Measurements from ENCODE around the gene SCAF1.

Gene SCAF1

DNA sequence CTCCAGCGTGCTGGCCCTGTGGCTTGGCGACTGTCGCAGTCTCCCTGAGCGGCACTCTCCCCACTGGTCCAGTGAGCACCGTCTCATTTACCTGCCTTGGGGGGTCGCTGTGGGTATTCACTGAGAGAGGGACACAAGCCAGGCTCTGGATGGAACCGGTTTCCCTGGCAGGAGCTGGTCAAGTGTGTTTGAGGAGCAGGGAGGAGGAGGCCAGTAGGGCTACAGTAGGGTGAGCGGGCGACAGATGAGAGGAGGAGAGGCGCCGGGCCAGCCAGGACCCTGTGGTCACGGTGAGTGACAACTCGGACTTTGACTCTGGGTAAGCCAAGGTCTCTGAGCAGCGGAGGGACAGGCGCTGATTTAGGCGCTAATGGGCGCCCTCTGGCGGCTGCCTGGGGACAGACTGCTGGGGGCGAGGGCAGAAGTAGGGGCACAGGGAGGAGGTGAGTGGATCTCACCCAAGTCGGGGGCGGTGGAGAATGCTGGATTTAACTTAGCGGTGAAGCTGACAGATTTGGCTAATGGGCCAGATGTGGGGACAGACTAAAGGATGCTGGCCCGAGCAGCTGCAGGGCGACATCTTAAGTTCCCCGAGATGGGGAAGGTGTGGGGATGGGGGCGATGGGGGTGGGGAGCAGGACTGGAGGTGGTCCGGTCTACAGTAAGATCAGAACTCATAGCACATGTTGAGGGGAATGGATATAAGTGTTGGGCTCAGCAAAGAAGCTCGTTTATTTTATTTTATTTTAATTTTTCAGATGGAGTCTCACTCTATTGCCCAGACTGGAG is 30.3 kb downstream of the SCAF1 start:
- no peak overlapping the region; the same call in 1 of the 2 replicates for H3K9ac ChIP-seq (ENCODE audit: low read depth, low read length)
- no peaks in the 10 kb centered on the region for H3K27me3 ChIP-seq (ENCODE audit: insufficient read depth, low read length)
- H3K36me3 ChIP-seq (ENCODE audit: insufficient read depth, low read length) = peaks cover 33% of the 10 kb centered on the region
- peak overlapping the region; percentile 41 for H3K4me3 ChIP-seq (ENCODE audit: low read length)
- peak overlapping the region; percentile 22; the same call in 1 of the 2 replicates for H3K27ac ChIP-seq (ENCODE audit: low read depth, low read length)
- no peaks in the 10 kb centered on the region for H3K9me3 ChIP-seq (ENCODE audit: insufficient read depth, low read depth, low read length)
- 30% methylated on average over 28 of the region's 28 CpGs for WGBS
- H3K4me1 ChIP-seq (ENCODE audit: insufficient read depth, low read length) = no peaks in the 10 kb centered on the region; the same call in 1 of the 2 replicates

DNA sequence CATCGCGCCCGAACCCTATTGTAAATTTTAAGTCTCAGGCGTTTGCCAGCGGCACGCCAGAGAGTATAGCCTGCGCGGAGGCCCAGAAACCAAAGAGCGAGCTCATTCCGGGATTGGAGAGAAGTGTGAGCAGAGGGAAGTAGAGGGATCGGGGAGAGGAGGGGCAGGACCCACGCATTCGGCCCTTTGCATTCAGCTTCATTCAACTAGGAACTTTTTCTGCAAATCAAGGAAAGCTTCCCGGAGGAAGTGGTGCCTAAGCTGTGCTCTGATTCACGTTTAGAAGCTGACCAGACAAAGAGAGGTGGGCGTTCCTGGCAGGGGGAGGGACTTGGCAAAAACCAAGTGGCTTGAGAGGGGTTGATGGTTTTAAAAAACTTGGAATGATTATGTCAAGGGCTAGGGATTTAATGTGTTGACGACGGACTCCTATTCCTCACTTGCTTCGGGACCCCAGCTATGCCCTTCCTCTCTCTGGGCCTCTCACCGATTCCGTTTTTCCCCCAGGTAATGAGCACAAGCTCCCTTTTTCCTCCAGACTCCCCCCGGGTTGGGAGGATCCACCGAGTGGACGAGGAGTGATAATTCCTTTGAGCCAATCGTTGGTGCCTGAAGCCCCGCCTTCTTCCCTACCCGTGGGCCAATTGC is 34.3 kb downstream of the SCAF1 start:
- peaks cover 10% of the 10 kb centered on the region for H3K4me1 ChIP-seq (ENCODE audit: insufficient read depth, low read length)
- H3K9ac ChIP-seq (ENCODE audit: low read depth, low read length) = peak overlapping the region; percentile 100
- no peaks in the 10 kb centered on the region for H3K9me3 ChIP-seq (ENCODE audit: insufficient read depth, low read depth, low read length)
- H3K4me3 ChIP-seq (ENCODE audit: low read length) = peak overlapping the region; percentile 99
- peaks cover 16% of the 10 kb centered on the region for H3K36me3 ChIP-seq (ENCODE audit: insufficient read depth, low read length)
- H3K27ac ChIP-seq (ENCODE audit: low read depth, low read length) = peak overlapping the region; percentile 100
- WGBS = under 1% methylated on average over 27 of the region's 27 CpGs
- H3K27me3 ChIP-seq (ENCODE audit: insufficient read depth, low read length) = no peaks in the 10 kb centered on the region

DNA sequence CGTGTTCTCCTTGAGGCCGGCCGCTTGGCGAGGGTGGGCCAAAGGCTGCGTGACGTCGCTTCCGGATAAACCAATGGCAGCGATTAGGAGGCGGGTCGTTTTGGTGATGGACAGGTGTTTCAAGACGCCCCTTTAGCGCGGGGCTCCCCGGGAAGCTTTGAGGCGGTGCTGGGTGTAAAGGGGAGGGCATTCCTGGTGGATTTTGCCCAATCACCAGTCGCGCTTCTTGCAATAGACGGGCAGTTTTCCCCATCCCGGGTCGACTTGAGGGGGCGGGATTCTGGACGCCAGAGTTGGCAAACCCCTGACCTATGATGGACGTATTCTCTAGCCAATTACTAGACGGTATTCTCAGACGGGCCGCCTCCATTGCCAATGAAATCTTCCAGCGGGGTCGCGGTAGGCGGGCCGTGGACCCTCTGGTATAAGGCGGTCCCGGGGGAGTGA is 34.8 kb downstream of the SCAF1 start:
- H3K4me1 ChIP-seq (ENCODE audit: insufficient read depth, low read length) = peaks cover 10% of the 10 kb centered on the region
- peak overlapping the region; percentile 100 for H3K9ac ChIP-seq (ENCODE audit: low read depth, low read length)
- under 1% methylated on average over 34 of the region's 34 CpGs for WGBS
- H3K36me3 ChIP-seq (ENCODE audit: insufficient read depth, low read length) = peaks cover 20% of the 10 kb centered on the region
- no peaks in the 10 kb centered on the region for H3K27me3 ChIP-seq (ENCODE audit: insufficient read depth, low read length)
- H3K9me3 ChIP-seq (ENCODE audit: insufficient read depth, low read depth, low read length) = no peaks in the 10 kb centered on the region
- peak overlapping the region; percentile 100 for H3K27ac ChIP-seq (ENCODE audit: low read depth, low read length)
- peak overlapping the region; percentile 99 for H3K4me3 ChIP-seq (ENCODE audit: low read length)

DNA sequence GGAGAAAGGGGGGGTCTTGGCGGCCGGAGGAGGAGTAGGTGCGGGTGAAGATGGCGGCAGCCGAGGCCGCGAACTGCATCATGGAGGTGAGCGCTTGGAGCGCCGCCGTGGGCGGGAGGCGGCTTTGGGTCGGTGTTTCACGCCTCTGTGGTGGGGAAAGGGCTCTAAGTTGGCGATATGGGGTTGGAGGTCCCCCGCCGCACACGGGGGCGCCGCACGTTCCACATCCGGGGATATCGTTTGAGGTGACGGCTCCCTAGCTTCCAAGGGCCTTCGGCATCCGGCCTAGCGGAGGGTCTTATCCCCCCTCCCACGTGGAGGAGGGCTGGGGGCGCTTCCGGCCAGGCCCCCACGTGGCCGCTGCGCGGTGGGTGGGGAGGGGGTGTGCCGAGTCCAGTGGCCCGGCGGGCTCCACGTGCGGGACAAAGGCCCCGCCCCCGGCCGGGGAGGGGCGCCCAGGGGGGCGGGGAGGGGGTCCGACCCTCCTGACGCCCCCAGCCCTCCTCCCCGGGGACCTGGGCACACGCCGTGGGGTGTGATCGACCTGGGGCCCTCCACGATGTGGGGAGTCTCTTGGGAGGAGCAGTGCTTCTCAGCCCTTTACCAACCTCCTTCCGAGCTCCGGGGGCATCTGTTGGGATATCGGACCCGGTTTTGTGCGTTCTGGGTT is 35.4 kb downstream of the SCAF1 start, which contains the start of gene PRMT1:
Gene PRMT1 (plus strand): TSS at position 41 of the 670 bp plus-strand sequence. CDS start 10 bp downstream, at position 51.
- under 1% methylated on average over 41 of the region's 57 CpGs for WGBS
- Histone ChIP-seq H3K27me3 (ENCODE audit: insufficient read depth, low read length) (no peaks in the 10 kb centered on the region), H3K4me3 (ENCODE audit: low read length) (peak within 1 kb of the TSS; percentile 99), H3K27ac (ENCODE audit: low read depth, low read length) (peak within 1 kb of the TSS; percentile 100), H3K4me1 (ENCODE audit: insufficient read depth, low read length) (peaks cover 10% of the 10 kb centered on the region), H3K9me3 (ENCODE audit: insufficient read depth, low read depth, low read length) (no peaks in the 10 kb centered on the region), H3K36me3 (ENCODE audit: insufficient read depth, low read length) (peaks cover 25% of the 10 kb centered on the region), H3K9ac (ENCODE audit: low read depth, low read length) (peak within 1 kb of the TSS; percentile 100)

DNA sequence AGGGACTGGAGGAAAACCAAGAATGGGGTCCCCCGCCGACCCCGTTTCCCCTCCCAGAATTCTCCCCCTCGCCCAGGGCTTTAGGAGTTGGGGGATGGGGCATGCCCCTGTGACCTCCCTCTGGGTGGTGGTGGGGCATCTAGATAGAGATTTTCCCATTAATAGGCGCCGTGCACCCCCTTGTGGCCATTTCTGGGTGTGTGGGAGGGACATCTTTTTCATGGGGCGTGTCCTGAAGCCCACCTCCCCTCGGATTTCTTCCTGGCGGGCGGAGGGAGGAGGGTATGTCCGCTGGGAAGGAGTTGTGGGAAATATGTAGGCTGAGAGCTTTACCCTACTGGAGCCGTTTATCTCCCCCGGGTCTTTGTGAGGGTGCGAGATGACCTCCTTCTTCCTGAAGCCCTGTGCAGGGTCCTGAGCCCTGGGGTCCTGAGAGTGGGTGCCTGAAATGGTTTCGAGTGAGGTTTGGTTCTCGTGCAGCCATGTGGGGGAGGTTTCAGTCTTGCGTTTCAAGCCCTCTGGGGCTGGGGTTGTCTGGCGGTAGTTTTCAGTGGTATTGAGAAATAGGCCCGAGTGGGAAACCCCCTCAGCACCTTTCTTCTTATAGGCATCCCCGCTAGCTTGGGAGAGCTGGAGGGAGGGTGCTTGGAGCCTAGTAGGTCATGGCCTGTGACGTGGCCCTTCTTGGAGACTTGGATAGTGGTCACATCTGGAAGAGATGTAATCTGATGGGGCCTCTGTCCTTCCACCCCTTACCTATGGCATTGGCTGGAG is 36.1 kb downstream of the SCAF1 start:
- H3K36me3 ChIP-seq (ENCODE audit: insufficient read depth, low read length) = peaks cover 33% of the 10 kb centered on the region
- no peaks in the 10 kb centered on the region for H3K9me3 ChIP-seq (ENCODE audit: insufficient read depth, low read depth, low read length)
- H3K9ac ChIP-seq (ENCODE audit: low read depth, low read length) = peak overlapping the region; percentile 100
- H3K27me3 ChIP-seq (ENCODE audit: insufficient read depth, low read length) = no peaks in the 10 kb centered on the region
- WGBS = 4% methylated on average over 17 of the region's 21 CpGs
- H3K4me3 ChIP-seq (ENCODE audit: low read length) = peak overlapping the region; percentile 99
- peaks cover 10% of the 10 kb centered on the region for H3K4me1 ChIP-seq (ENCODE audit: insufficient read depth, low read length)
- peak overlapping the region; percentile 100 for H3K27ac ChIP-seq (ENCODE audit: low read depth, low read length)

DNA sequence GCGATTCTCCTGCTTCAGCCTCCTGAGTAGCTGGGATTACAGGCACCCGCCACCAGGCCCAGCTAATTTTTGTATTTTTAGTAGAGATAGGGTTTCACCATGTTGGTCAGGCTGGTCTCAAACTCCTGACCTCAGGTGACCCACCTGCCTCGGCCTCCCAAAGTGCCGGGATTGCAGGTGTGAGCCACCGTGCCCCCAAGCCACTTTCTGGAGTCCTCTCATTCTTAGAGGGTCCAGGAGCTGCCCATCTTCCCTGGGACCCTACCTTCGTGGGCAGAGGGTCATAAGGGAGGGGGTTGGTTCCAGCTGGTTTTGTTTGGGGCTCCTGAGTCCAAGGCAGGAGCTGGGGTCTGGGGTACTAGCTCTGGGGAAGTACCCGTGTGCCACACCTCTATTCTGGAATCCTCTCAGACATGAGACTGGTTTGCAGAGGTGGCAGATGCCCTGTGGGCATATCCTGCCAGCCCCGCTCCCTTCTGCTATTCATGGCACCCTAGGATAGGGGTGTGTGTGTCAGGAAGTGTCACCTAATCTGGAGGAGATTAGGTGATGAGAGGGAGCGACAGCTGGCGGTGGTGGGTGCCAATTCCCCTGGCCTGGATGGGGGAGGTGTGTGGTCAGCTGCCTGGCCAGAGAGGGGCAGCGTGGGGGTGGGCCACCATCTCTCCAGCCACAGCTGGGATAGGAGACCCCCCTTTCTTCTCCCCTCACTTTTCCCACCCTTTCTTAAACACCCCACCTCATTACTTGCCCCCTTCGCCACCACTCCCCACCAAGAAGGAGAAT is 37.2 kb downstream of the SCAF1 start:
- WGBS = 75% methylated on average over 11 of the region's 12 CpGs
- Histone ChIP-seq H3K4me1 (ENCODE audit: insufficient read depth, low read length) (peaks cover 10% of the 10 kb centered on the region), H3K4me3 (ENCODE audit: low read length) (peak overlapping the region; percentile 24; the same call in 1 of the 2 replicates), H3K27me3 (ENCODE audit: insufficient read depth, low read length) (no peaks in the 10 kb centered on the region), H3K9ac (ENCODE audit: low read depth, low read length) (no peak overlapping the region), H3K36me3 (ENCODE audit: insufficient read depth, low read length) (peaks cover 33% of the 10 kb centered on the region), H3K27ac (ENCODE audit: low read depth, low read length) (no peak overlapping the region), H3K9me3 (ENCODE audit: insufficient read depth, low read depth, low read length) (no peaks in the 10 kb centered on the region)

DNA sequence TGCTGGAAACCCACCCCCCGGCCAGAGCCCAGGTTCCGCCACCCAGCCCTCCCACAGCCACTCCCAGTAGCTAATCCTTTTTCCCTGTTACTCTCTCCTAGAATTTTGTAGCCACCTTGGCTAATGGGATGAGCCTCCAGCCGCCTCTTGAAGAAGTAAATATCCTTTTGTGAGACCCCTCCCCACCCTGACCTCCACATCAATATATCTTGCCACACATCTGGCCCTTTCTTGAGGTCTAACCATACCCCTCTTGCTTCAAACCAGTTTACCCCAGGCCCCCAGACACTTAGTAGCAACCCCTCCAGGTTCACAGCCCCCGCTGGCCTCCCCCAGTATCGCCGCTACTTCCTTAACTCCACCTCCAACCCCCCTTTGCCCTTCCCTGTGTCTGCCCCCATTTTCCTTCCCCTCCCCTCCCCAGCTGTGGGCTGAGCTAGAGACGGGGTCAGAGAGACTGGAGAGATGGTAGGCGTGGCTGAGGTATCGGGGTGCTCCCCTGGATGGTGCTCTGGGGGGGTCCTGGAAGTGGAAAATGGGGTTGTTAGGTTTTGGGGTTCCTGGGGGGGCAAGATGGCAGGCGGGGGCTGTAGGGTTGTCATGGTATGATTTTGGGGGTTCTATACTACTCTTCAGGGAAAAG is 37.9 kb downstream of the SCAF1 start:
- H3K27ac ChIP-seq (ENCODE audit: low read depth, low read length) = peak overlapping the region; percentile 1; the same call in 1 of the 2 replicates
- no peaks in the 10 kb centered on the region for H3K27me3 ChIP-seq (ENCODE audit: insufficient read depth, low read length)
- 51% methylated on average over 10 of the region's 10 CpGs for WGBS
- H3K9me3 ChIP-seq (ENCODE audit: insufficient read depth, low read depth, low read length) = no peaks in the 10 kb centered on the region
- no peak overlapping the region; the same call in 1 of the 2 replicates for H3K9ac ChIP-seq (ENCODE audit: low read depth, low read length)
- peaks cover 40% of the 10 kb centered on the region for H3K36me3 ChIP-seq (ENCODE audit: insufficient read depth, low read length)
- H3K4me3 ChIP-seq (ENCODE audit: low read length) = peak overlapping the region; percentile 29; the same call in 1 of the 2 replicates
- peaks cover 10% of the 10 kb centered on the region for H3K4me1 ChIP-seq (ENCODE audit: insufficient read depth, low read length)

DNA sequence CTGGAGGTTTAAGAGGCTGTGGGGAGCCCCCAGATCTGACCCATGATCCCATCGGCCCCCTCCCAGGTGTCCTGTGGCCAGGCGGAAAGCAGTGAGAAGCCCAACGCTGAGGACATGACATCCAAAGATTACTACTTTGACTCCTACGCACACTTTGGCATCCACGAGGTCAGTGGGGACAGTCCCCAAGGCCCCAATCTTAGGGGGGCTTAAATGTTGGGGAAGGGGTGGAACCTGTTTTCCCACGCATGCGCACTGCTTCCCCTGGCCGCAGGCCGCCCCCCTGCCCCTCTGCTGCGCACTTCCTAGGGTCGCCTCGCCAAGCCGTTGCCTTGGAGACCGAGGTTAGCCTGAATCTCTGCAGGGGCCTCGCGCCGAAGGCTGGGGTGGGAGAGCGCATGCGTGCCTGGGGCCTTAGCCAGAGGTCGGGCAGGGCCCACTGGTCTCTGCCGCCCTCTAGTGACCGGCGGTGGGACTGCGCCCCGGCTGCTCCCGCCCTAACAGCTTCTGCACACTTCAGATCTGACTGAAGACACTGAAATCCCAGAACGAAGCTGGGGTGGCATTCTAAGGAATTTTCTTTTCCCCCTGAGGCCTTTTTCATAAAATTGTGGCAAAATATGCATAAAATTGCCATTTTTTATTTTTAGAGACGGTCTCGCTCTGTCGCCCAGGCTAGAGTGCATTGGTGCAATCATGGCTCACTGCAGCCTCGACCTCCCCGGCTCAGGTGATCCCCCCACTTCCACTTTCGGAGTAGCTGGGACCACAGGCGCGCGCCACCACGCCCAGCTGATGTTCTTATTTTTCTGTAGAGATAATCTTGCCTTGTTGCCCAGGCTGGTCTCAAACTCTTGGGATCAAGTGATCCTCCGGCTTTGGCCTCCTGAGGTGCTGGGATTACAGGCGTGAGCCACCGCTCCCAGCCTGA is 38.7 kb downstream of the SCAF1 start:
- H3K27ac ChIP-seq (ENCODE audit: low read depth, low read length) = peak overlapping the region; percentile 1; the same call in 1 of the 2 replicates
- H3K27me3 ChIP-seq (ENCODE audit: insufficient read depth, low read length) = no peaks in the 10 kb centered on the region
- WGBS = 41% methylated on average over 40 of the region's 40 CpGs
- peaks cover 48% of the 10 kb centered on the region for H3K36me3 ChIP-seq (ENCODE audit: insufficient read depth, low read length)
- H3K4me3 ChIP-seq (ENCODE audit: low read length) = 0 out of 2 replicates have a peak overlapping the region, but pooled peaks have one; percentile 14
- peaks cover 10% of the 10 kb centered on the region for H3K4me1 ChIP-seq (ENCODE audit: insufficient read depth, low read length)
- H3K9me3 ChIP-seq (ENCODE audit: insufficient read depth, low read depth, low read length) = no peaks in the 10 kb centered on the region
- H3K9ac ChIP-seq (ENCODE audit: low read depth, low read length) = no peak overlapping the region; the same call in 1 of the 2 replicates

DNA sequence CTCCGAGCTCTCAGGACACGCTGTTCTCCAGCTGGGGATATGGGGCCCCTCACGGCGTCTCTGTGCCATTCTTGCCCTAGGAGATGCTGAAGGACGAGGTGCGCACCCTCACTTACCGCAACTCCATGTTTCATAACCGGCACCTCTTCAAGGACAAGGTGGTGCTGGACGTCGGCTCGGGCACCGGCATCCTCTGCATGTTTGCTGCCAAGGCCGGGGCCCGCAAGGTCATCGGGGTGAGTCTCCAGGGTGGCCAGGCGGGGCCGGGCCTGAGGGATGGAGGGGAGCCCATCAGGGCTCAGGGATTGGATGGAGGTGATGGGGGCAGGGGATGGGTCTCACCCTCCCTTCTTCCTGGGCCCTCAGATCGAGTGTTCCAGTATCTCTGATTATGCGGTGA is 39.8 kb downstream of the SCAF1 start:
- no peak overlapping the region for H3K4me3 ChIP-seq (ENCODE audit: low read length)
- H3K4me1 ChIP-seq (ENCODE audit: insufficient read depth, low read length) = peaks cover 10% of the 10 kb centered on the region
- peaks cover 57% of the 10 kb centered on the region for H3K36me3 ChIP-seq (ENCODE audit: insufficient read depth, low read length)
- 96% methylated on average over 19 of the region's 19 CpGs for WGBS
- H3K9ac ChIP-seq (ENCODE audit: low read depth, low read length) = no peak overlapping the region
- H3K27me3 ChIP-seq (ENCODE audit: insufficient read depth, low read length) = no peaks in the 10 kb centered on the region
- H3K27ac ChIP-seq (ENCODE audit: low read depth, low read length) = no peak overlapping the region
- H3K9me3 ChIP-seq (ENCODE audit: insufficient read depth, low read depth, low read length) = no peaks in the 10 kb centered on the region

Measured in HUES64 (cell line).